Right renal cortex interstitium (tissue), 3 donors: ENCODE data around the gene STOX2. TPM values are rescaled to one million over a fixed set of nuclear protein-coding genes. Genes with fewer than 3 reads are reported as not detected.

Source experiments
- DNase-seq, 3 donors: peaks; one replicate each; pipeline ENCODE4 v3.0.0-alpha.2; 2013; ENCODE audit warnings: low read depth in 3 of 3, low spot score in 2 of 3
- polyA plus RNA-seq, 3 donors: library from polyadenylated mRNA; unstranded; fragments of 120-200 nt; gene quantifications; one replicate each; pipeline ENCODE4 v1.2.1, GENCODE V29; 2013; ENCODE audit not compliant: insufficient read length in 3 of 3

The STOX2 gene
- polyA plus RNA-seq, 3 donors = 7.7 to 10.5 (median 8.8) TPM

DNA sequence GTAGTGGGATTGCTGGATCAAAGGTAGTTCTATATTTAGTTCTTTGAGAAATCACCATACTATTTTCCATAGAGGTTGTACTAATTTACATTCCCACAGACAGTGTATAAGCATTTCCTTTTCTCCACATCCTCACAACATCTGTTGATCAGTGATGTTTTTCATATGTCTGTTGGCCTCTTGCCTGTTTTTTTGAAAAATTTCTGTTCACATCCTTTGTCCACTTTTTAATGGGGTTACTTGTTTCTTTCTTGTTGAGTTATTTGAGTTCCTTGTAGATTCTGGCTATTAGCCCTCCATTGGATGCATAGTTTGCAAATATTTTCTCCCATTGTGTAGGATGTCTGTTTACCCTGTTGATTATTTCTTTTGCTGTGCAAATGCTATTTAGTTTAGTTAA is 72.6 kb downstream of the STOX2 start:
- no peak for DNase-seq

DNA sequence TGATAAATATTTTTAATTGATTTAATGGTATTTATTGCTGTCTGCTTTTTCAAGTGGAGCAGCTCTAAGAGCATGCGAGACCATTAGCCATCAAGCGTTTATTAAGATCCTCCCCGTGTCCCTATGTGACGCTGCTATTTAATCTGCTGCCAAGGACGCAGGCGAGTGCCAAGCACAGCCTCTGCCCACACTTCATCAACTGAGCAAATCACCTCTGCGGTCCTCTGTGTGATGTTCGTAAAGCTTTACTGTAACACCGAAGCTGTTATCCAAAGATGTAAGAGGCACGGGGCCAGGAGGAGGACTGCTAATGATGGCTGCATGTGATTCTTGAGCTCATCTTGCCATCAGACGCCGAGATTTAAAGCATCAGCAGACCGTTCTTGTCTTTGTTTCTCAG is 79.5 kb downstream of the STOX2 start:
- DNase-seq = no peak

DNA sequence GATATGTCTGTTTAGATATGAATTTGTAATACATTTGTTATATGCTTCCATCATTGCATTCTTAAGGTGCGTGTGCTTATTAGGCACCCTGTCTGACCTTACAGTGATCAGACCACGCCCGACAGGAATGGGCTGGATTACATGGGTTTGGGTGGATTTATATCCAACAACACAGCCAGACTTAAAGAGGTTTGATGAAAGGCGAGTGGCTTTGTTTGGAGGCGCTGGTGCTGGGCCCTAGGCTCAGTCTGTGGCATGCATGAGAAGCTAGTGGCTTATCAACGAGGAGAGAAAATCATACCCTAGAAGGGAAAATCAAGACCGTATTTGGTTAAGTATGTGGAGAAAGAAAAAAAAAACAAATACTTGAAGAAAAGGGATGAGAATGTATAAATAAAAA is 80.7 kb downstream of the STOX2 start:
- DNase-seq = no peak

DNA sequence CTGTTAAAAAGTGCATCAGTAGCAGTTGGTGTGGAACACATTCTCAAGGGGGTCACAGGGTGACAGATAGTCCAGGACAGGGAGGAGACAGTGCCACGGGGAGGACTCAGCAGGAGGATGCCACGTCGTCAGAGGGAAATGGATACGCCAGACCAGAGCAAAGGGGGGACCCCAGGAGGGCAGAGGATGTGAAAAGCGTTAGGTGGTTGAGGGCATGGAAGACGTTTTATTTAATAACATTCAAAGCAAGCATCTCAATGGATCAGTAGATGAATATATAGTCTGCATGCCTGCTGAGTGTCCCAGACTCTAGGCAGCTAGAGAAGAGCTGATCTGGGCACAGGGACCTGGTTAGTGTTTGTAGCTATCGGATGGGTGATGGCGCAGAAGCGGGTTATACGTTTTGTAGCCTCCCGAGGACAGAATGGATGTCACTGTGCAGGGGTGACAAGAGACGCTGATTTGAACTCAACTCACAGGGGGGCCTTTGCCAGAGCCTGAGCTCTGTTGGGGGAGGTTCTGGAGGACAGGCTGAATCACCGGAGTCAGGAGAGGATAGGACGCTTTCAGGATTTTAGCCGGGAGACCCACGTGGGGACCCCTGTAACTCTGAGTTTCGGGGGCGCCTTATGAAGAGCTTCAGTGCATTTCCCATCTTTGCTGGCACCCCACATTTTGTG is 81.3 kb downstream of the STOX2 start:
- DNase-seq = no peak

DNA sequence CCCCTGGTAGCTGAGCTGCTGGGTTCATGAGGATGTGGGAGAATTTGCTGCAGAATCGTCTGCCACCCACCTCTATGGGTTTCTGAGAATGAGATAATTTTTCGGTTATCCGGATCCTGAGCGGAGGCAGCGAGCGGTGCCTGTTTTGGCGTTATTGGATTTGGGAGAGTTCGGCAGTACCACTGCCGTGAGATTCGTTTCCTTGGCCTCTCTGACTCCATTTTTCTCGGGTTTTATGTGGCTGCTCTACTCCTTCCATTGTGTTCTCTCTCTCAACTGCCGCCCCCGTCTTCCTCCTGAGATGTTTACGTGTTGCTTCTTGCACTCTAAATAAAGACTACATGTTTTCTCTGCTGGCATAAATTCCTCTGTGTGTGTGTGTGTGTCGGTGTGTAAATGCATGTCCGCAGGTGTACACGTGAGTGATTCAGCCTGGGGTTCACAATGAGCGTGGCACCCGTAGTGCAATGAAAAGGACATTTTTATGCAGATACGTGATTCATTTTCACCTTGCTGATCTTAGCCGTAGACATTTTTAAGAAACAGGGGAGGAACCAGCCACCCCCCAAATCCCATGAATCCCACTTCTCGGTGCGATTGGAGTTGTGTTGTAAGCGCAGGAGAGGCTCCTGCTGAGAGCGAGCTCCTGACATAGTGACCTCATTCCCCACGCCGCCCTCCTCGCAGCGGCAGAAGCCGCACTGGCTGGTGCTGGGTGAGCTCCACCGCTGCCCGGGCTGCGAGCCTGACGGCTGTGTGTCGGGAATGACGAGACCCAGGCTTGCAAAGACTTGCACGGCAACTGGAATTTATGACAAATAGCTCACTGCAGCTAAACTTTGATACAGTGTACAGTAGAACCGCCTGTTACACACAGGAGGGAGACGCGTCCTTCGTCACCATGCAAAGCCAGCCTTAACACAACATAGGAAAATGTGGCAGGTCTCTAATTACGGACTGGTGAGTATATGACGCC is 82.2 kb downstream of the STOX2 start:
- no peak for DNase-seq

DNA sequence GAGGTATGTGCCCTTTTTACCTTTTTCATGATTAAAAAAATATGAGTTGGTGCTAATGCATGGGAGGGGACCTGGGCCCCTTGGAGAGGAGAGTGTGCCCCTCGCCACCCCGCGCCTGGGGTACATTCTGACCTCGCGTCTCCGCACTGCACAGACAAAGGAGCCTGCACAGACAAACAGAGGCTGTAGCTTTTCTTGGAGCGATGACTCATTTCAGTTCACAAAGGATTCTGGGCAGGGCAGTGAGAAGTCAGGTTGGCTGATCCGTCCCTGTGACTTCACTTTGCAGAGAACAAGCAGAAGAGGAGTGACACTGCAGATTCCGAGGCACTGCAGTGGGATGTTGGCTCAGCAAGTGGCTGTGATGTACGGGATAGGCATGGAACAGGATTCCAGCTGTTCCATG is 82.9 kb downstream of the STOX2 start:
- no peak for DNase-seq

DNA sequence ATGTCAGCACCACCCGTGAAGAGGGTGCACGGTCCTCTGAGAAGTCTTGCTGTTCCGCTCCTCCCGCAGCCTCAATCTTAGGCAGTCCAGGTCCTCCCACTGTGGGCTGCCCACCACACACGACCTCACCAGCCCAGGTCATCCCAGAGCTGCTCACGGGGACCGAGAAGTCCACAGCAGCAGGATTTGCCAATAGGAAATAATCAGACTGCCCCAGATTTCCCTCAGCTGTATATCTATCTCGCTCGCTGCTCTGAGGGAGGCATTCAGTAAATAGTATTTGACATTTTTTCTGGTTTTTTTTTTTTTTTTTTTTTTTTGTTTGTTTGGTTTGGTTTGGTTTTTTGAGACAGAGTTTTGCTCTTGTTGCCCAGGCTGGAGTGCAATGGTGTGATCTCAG is 83.8 kb downstream of the STOX2 start:
- DNase-seq = no peak

DNA sequence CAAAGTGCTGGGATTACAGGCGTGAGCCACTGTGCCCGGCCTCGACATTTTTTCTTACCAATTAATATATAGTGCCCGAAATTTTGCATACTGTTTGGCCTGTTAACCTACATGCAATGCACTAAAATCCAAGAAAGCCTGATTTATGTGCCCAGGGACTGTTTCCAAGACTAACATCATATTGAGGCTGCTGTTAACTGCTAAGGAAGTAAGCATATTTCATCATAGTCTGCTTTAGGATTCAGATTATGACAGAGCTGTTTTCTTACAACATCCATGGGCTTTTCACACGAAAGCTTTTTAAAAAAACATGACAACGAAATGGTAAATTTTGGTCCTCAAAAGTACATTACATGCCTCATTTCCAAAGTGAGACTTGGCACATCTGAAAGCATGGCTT is 84.4 kb downstream of the STOX2 start:
- no peak for DNase-seq

DNA sequence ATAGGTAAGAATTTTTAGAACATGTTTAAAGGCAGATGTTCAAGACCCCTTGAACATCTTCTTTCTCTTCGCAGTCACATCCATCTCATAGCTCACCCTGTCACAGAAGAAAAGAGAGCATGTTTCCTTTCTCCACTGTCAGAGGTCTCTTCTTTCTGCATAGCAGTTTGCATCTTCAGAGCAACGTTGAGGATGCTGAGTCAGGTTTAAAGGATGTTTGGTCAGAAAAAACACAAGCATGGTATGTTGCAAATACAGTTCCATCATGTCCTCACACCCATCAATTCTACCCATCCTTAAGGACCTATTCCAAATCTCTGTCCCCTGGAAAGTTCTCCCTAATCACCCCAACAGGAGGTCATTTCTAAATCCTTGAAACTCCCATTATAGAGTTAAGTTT is 84.8 kb downstream of the STOX2 start:
- no peak for DNase-seq

DNA sequence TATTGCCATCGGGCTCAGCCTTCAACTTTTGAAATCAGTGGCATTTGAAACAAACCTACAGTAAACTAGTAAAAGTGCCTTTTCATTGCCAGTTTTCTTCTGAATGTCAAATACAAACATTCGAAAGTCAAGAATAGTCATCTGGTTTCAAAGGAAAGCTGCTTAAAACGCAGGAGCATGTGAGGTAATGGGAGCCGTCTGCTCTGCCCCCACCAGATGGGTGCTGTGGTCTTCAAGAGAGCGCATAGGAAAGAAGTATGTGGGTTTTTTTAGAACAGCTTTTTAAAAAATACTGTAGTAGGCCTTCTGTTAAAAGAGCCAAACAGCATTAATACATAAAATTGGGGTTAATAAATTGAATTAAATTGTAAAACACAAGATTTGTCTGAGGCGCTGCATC is 88.6 kb downstream of the STOX2 start:
- no peak for DNase-seq

DNA sequence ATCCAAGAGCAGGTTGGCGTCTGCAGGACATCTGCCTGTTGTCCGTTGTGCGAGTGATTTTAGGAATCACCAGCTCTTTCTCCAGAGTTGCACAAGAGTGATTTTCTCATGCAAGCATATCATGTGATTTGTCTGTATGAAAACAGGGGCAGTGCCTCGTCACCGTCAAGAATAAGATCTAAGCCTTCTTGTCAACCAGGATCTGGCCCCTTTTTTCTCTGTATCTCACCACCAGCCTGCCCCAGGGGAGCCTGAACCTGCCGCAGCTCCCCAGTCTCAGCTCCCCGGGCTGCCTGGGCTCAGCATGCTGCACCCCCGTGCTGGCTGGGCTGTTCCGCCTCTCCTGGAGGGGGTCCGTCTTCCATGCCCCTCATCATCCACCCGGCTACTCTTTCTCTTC is 90.5 kb downstream of the STOX2 start:
- no peak for DNase-seq

DNA sequence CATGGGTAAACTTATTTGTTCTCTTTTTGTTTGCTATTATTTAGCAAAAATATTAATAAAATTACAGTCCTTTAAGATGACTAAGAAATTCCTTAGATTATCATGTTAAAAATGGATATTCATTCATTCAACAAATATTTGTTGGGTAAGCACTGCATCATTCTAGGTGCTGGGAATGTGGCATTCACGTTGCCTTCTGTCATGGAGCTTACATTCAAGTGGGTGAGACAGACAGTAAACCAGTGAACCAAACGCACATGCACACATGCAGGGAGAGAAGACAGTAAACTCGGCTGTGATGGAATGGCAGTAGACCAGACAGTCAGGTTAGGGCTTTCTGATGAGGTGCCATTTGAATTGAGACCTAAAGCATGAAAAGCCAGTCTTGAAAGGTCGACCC is 91.8 kb downstream of the STOX2 start:
- DNase-seq = no peak

DNA sequence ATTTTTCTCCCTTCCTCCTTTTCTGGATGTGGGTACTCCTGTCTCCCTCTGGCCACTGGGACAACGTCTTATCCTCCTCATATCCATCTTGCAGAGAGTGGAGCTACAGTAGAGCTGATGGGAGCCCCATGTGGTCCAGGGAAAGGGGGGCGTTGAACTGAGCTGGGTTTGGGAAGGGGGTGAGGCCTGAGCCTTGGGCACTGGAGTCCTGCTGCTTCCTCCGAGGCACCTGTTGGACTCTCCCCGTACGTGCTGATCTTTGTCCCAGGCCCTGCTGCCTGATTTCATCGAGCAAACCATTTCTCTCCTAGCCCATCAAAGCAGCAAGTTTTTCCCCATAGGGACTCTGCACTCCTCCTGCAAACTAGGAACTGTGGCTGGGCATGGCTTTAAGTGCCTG is 94.3 kb downstream of the STOX2 start:
- DNase-seq = no peak

DNA sequence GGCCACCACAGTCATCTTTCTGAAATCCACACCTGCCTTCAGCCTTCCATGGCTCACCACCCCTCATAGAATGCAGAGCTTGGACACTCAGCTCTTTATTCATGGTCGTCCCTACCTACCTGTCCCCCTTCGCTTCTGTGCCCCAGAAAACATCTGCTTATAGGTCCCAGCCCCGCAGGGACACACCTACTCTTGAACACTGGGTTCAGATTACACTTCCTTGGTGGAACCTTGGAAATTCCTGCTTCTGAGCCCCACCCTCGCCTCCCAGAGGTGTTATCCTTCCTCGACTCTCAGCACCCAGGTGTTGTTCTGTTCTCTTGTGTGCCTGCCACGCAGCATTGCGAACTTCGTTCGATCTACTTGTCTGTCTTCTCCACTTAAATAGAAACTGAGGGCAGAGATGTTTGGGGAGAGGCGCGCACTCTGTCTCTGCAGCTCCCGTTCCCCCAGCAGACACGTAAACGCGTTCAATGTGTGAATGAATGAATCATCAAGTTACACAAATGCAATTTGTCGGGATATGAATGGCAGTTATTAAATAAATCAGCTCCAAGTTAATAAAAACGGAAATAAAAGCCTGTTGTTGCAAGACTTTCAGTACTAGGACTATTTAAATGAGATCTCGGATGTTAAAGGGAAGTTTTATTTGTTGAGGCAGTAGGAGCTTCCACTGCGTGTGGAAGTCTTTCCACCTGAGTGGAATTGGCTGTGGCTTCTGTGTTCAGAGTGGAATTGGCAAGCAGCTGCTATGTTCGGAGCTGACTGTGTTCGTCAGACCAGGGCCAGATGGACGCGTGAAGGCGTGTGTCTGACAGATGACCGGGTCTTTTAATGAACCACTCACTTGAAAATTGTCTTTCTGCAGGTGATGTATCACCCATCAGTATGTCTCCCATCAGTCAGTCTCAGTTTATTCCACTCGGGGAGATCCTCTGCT is 95.6 kb downstream of the STOX2 start:
- DNase-seq = no peak

DNA sequence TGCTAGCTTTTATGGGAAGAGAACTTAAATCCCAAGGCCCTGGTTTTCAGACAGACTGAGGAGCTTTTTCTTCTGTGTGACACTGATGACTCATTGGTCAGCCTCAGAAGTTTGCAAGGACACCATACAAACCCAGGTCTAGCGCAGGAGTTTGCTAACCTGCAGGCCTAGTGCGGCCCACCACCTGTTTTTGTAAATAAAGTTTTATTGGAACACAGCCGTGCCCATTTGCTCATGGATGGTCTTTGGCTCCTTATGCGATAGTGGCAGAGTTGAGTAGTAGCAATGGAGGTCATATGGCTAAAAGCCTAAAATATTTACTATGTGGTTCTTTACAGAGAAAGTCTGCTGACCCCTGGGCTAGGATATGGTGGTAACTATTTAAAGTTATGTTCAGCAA is 98.3 kb downstream of the STOX2 start:
- DNase-seq = no peak

DNA sequence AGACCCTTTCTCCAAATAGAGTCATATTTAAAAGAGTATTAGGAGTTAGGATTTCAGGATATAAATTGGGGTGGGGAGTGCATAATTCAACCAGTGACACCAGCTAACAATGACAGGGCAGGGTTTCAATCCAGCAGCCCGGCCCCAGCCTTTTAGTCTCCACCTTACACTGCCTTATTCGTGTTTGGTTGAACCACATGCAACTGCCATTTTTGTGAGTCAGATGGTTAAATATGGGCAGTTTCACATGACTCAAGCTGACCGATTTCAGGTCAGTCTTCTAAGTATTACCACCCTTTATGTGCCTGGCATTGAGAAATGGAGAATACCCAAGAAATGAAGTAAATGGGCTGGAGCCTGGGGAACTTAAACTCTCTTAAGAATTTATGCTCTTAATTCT is 102.8 kb downstream of the STOX2 start:
- DNase-seq = no peak

DNA sequence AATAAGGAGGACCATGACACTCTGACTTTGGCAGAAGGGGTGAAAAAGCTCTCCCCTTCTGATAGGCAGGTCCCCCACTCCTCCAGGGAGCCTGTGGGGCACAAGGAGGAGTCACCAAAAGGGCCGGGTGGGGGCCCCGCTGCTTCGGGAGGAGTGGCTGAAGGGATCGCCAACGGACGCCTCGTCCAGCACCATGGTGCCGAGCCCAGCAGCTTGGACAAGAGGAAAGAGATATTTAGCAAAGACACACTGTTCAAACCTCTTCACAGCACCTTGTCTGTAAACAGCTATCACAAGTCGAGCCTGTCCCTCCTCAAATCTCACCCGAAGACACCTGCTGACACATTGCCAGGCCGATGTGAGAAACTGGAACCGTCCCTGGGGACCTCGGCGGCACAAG is 105.6 kb downstream of the STOX2 start:
- DNase-seq = no peak

DNA sequence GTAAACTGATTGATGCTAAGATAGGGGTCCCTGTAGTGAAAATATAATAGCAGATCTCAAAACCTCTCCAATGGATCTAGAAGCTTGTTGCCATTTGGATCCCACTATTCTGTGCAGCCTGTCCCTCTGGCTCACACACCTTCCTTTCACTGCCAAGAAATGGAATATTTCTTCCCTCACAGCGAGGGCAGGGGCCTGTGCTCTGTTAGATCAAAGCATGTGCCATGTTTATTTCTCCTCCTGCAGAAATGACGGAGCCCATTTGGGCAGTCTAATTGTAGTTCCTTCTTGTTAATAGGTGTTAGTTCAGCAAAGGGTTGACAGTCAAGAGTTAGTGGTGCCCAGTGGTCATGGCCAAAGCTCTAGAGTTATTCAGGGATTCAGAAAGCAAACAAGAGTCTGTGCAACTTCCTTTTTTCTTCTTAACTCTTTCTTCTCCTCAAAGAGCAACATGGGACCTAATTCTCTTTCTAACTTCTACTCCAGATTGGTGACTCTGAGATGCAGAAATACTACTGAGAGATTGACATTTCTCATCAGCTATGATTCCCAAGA is 106.8 kb downstream of the STOX2 start:
- no peak for DNase-seq

DNA sequence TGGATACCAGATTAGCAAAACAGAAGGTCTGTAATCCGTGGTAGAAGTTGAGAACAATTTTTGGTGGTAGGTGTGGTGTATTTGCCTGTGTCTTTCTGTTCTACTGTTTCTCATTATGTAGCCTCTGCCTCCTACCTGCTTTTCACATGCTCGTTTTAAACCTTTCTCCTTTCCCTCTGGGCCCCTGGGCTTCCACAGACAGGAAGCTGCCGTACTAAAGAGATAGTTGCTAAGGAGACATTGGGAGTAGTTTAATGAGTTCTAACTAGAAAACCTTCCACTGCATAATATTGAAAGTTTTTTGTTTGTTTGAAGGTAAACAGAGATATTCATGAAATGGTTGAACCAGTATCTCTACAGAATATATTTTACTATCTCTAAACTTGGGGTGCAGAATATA is 107.8 kb downstream of the STOX2 start:
- DNase-seq = no peak

DNA sequence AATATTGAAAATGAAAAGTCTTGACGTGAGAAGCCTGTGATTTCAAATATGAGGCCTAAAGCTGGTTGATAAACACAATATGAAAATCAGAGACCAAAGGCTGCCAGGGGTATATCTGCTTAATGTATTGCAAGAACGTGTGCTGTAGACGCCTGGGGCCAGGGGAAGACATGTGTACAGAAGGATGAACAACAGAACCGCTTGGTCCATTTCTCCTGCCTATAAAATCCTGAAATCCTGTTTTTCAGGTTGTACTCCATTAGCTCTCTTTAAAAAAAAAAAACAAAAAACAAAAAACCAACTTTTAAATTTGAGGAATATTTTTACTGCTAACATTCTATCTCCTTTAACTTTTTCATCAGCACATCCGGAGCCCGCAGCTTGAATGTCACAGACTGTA is 109.2 kb downstream of the STOX2 start:
- no peak for DNase-seq
